Posterior cingulate gyrus (tissue), 11 donors: ENCODE results near the gene CBR3.

ENCODE experiments used
- DNase-seq, 10 donors: peaks; one replicate each; pipeline versions ENCODE4 v3.0.0 to v3.0.0-alpha.2; 2020 to 2021; ENCODE audit warnings: mixed read lengths in 3 of 10
- intact Hi-C: fragments of 100-400 bp; cut with DNase I; formaldehyde crosslinking; loops from one replicate; pipeline ENCODE4 v1.15.1; 2023

Gene CBR3

DNA sequence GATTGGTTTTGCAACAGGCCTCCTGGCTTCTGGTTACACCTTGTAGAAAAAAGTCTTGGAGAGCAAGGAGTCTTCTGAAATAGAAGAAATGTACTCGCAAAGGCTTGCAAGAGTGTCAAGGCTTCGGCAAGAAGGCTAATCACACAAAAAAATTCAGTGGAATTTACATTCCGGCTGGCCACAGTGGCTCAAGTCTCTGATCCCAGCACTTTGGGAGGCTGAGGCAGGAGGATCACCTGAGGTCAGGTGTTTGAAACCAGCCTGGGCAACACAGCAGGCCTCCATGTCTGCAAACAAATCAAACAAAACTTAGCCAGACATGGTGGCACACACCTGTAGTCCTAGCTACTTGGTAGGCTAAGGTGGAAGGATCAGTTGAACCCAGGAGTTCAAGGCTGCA, 14.0 kb downstream of the CBR3 start:
- peak in 1 of 10 donors; percentile 12 for DNase-seq
- intact Hi-C loops = no loop called here

DNA sequence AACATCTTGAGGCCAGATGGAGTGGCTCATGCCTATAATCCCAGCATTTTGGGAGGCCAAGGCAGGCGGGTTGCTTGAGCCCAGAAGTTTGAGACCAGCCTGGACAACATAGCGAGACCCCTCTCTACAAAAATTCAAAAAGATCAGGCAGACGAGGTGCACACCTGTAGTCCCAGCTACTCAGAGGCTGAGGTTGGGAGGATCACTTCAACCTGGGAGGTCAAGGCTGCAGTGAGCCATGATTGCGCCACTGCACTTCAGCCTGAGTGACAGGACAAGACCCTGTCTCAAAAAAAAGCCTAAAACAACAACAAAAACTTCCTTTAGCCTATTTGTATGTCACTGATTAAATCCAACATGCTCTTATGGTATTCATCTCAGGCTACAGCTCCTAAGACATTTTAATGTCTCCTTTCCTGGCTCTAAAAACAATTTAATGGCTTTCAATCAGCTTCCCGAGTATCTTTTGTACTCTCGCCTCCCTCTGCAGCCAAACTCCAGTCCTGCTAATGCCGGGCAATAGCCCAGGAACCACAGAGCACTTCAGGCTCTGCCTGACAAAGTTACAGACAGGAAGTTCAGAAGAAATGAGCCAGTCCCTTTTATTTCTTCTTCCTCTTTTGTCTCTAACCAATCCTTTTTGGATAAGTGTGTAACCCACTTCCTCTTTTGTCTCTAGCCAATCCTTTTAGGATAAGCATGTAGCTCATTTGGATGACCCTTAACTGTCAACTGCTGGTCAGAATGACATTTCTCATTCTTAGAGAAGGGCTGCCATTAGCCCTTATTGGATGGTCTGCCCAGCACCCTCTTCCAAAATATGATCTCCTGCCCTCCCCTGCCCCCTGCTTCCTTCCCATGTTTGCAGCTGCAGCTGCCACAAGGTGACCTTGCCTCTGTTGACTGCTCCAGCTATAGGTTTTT, 15.2 kb downstream of the CBR3 start:
- intact Hi-C loops = no loop called here
- peak in 3 of 10 donors; percentile 29 to 79 (median 67) for DNase-seq

DNA sequence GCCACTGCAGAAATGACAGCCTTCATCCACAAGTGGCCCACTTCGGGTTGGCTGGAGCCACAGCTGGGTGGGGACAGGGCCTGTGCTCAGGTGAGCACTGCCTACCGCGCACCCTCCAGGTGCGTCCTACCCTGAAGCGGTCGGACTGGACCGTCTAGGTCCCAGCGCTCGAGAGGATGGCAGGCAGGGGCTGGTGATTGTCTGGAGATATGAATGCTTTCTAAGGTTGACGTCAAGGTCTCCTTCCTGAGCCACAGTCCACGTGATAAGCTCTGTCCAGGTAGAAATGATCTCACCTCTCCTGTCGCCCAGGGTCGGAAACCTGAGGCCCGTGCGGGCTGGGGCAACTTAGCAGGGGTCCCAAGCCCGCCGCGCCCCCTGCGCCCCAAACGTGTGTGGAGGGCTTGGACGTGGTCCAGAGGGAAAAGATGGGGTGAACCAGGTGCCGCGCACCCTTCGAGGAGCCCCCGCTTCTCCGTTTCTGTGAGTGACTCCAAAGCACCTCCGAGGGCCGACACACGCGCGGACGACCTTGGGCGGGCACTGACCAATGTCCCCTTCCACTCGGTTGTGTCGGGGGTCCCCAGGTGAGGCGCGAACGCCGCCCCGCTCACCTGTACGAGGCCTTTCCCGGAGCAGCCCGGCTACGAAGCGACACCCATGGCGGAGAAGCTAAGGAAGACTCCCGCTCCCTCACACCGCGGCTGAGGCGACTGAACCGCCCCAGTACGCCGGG, 20.9 kb downstream of the CBR3 start:
- intact Hi-C loops = no loop called here

DNA sequence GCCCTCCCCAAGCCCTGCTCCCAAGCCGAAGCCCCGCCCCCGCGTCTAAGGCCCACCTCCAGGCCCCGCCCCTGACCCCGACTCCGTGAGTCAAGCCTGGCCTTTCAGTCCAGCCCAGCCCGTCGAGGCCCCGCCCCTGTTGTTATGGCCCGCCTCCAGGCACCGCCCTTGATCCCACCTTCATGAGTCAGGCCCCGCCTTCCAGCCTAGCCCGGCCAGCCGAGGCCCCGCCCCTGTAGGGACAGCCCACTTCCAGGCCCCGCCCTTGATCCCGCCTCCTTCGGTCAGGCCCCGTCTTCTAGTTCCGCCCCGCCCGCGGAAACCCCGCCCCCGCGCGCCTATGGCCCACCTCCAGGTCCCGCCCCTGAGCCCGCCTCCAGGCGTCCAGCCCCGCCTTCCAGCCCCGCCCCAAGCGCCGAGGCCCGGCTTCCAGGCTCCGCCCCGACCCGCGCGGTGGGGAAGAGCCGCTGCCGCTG, 21.5 kb downstream of the CBR3 start:
- DNase-seq = peak; percentile 99 to 100 (median 100)
- intact Hi-C loops = no loop called here

More for the DNA sequence above, 20.9 kb downstream of the CBR3 start:
- peak in 1 of 10 donors; percentile 78 for DNase-seq

DNA sequence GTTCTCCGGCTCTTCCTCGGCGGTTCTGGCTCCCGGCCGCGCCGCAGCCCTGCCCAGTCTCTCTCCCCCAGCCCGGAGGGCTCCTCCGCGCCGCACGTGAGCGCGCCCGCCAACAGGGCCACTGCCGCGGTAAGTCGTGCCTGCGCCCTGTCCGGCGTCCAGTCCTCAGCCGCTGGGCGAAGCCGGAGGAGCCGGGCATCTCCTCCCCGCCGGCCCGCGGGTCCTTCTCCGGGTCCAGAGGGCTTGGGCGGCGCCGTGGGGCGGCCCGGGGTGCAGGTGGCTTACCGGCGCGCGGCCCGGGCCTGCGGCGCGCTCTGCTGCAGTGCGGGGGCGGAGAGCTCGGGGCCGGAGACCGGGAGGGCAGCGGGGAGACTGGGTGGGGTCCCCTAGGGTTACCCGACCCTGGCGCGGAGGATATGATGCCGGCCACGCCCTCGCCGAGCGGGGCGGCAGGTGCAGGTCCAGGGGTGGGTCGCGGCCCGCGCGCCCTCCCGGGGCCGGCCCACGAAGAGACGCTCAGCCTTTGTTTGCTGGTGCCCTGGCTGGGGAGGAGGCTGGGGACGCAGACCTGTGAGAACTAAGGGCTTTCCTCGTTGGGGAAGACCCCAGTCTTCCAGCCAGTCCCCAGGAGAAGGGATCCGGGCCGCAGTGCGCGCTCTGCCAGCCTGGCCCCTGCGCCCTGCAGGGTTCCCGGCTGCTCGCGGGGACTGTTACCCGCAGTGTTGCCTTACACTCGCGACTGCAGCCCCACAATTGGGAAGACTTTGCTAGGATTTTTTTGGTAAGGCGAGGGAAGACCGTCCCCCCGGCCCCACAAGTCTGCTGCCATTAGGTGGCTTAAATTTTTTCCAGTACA, 22.2 kb downstream of the CBR3 start, which contains the start of gene DOP1B:
Gene DOP1B, plus strand, starts transcription at position 10 of the 856 bp plus-strand sequence. CDS start 7,910 bp downstream, outside the sequence.
- intact Hi-C loops = no loop called here
- peak in 2 of 10 donors; percentile 17 to 87 for DNase-seq

DNA sequence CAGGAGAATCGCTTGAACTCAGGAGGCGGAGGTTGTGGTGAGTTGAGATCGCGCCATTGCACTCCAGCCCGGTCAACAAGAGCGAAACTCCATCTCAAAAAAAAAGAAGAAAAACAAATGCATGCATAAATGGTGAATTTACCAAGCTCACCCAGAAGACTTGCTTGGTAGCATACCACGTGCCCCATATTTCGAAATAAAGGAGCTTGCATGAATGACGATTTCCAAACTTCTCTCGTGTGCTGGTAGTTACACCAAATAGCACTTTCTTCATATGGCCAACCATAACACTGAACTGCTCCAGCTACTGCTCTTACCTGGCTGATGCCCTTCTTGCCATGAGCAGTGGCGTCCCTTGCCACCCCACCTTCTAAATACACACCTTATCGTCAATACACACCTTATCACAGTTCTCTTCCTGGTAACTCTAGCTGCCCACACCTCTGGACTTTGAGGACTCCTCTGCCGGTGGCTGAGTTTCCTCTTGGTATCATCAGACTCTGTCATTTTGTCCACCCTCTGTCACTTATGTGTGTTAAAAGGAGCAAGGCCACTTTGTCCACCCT, 24.6 kb downstream of the CBR3 start:
- intact Hi-C loops = no loop called here
- peak in 1 of 10 donors; percentile 13 for DNase-seq

DNA sequence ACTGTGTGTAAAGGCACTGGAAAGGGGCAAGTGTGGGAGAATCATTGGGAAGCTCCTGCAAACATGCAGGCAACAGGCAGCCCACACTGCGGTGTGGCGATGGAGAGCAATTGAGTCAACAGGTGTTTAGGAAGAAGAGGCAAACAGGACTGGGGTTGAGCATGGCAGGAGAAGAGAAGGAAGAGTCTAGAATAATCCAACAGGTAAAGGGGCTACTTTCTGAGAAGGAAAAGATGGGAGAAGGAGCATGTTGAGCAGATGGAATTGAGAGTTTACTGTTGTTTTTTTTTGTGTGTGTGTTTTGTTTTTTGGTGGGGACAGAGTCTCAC, 25.9 kb downstream of the CBR3 start:
- intact Hi-C loops = no loop called here

DNA sequence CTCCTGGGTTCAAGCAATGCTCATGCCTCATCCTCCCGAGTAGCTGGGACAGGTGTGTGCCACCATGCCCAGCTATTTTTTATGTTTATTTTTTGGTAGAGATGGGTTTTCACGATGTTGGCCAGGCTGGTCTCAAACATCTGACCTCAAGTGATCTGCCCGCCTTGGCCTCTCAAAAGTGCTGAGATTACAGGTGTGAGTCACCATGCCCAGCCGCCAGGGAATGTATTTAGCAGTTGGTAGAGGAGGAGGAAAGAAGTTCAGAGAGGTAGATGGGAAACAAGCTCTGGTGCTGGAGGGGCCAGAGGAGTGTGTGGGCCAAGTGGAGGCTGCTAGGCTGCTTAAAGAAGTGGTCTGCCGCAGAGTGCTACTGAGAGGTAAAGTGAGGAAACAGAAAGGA, 27.8 kb downstream of the CBR3 start:
- intact Hi-C loops = no loop called here
- peak in 1 of 10 donors; percentile 37 for DNase-seq

More for the DNA sequence above, 25.9 kb downstream of the CBR3 start:
- no peak for DNase-seq

DNA sequence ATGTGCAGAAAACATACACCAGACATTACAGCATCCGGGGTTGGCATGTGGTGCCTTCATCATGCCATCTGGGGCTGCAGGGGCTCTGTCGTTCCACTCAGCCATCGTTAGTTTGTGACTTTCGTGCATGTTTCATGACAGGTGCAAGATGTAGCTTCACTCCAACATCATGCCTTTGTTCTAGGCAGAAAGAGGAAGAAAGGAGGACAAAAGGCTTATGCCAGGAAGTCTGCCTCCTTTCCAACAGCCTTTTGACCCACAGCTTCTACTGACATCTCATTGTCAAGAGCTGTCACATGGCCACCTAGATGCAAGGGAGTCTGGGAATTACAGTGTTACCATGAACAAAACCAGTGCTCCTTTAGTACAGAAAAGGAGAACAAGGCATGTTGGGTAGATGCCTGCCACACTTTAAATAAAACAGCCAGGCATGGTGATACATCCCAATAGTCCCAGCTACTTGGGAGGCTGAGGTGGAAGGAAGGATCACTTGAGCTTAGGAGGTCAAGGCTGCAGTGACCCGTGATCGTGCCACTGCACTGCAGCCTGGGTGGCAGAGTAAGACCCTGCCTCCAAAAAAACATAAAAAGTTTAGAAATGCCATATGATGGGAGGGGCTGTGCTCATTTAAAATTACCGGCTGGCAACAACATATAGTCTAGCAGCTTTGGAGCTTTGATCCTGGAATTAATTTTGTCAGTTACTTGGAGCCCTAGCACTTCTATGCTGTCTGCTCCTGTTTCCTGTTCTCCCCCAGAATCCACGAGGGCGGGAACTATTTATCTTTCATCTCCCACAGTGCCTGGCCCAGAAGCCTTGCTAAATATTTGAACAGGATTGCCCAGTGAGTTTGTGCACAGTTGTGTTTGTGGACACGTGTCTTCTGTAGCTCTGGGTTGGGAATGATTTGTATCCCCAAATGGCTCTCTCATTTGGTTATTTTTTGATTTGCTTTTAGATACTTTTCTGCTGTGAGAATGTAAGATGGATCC, 29.2 kb downstream of the CBR3 start:
- peak in 1 of 10 donors; percentile 17 for DNase-seq
- intact Hi-C loops = no loop called here

DNA sequence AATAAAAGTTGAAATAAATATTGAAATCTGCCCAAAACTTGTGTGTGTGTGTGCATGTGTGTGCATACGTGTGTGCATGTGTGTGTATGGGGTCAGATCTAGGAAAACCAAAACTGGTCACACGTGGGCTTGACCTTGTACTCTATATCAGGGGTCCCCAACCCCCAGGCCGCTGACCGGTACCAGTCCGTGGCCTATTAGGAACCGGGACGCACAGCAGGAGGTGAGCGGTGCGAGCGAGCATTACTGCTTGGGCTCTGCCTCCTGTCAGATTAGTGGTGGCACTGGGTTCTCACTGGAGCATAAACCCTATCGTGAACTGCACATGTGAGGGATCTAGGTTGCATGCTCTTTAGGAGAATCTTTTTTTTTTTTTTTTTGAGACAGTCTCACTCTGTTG, 30.5 kb downstream of the CBR3 start:
- intact Hi-C loops = no loop called here
- DNase-seq = peak in 2 of 10 donors; percentile 44 to 57

DNA sequence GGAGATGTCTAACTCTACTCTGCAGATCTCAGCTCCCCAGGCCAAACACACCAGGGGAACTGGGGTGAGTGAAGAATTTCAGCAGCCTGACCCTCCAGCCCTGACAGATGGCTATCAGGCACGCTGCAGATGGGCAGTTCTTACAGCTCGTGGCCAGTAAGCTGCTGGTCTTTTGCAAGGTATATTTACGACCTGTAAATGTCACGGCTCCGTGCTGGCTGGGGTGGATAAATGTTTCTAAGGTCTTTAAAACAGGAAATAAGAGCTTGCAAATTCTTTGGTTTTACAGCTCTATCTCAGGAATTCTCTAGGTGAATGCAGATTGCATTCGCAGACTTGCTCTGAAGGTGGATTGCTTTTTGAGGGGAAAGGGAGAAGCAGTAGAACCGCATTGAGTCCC, 31.8 kb downstream of the CBR3 start:
- intact Hi-C loops = no loop called here
- peak in 1 of 10 donors; percentile 21 for DNase-seq

DNA sequence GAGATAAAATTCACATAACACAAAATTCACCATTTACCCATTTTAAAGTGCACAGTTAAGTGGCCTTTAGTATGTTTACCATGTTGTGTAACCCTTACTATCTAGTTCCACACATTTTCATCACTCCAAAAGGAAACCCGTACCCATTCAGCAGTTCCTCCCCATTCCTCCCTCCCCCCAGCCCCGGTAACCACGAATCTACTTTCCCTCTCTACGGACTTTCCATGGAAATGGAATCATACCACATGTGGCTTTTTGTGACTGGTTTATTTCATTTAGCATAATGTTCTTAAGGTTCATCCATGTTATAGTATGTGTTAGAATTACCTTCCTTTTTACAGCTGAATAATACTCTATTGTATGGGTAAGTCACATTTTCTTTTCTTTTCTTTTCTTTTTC, 32.7 kb downstream of the CBR3 start:
- intact Hi-C loops = no loop called here
- DNase-seq = no peak

DNA sequence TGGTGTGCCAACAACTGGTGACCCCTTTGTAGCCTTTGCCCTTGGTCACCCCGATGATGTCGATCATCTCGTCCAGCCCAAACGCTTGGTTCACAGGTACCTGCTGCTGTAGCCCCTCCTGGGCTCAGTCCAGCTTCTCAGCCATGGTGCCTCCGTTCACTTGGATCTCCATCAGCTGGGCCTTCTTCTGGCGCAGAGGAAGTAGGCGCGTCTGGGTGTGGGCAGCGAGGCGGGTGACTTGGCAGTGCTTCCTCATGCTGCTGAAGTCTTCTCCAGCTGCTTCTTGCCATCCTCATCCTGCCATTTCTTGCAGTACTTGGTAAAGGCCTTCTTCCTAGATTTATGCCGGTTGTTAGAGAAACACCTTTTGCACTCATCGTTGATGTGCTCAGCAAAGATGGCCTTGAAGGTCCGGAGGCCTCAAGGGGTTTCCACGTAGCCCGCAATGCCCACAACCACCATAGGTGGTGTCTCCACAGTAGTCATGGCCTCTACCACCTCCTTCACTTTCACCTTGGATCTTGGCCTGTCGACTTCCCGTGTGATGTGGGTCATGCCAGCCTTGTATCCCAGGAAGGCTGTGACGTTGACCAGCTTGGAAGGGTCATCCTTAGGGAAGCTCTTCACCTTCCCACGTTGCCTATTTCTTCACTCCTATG, 34.7 kb downstream of the CBR3 start:
- DNase-seq = peak in 5 of 10 donors; percentile 38 to 90 (median 81)
- intact Hi-C loops = no loop called here

DNA sequence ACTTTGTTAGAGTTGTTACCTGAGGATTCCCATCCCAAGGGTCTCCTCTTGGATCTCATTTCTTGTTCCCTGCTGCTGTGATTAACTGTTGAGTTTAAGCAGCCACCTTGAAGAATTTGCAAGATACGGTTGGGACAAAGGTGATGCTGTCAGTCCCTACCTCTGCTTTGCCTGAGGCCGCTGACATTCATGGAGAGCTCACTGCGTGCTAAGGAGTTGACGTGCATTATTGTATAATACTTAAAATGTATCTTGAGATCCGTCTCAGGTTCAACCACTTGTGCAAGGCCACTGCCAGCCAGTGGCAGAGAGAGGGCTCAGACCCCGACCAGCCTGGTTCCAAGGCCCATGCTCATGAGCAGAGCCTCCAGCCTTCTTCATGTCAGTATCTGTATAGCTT, 35.9 kb downstream of the CBR3 start:
- intact Hi-C loops = no loop called here
- DNase-seq = peak in 1 of 10 donors; percentile 16

DNA sequence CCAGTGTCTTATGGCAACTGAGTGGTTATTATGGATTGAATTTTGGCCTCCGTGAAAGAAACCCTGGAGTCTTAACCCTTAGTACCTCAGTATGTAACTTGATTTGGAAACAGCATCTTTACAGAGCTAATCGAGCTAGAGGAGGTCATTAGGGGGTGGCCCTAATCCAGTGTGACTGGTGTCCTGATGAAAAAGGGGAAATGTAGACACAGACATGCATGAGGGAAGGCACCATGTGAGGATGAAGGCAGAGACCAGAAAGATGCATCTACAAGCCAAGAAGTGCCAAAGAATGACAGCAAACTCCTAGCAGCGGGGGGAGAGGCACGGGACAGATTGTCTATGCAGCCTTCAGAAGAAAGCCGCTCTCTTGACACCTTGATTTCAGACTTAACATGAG, 36.5 kb downstream of the CBR3 start:
- DNase-seq = peak in 1 of 10 donors; percentile 19
- intact Hi-C loops = no loop called here

DNA sequence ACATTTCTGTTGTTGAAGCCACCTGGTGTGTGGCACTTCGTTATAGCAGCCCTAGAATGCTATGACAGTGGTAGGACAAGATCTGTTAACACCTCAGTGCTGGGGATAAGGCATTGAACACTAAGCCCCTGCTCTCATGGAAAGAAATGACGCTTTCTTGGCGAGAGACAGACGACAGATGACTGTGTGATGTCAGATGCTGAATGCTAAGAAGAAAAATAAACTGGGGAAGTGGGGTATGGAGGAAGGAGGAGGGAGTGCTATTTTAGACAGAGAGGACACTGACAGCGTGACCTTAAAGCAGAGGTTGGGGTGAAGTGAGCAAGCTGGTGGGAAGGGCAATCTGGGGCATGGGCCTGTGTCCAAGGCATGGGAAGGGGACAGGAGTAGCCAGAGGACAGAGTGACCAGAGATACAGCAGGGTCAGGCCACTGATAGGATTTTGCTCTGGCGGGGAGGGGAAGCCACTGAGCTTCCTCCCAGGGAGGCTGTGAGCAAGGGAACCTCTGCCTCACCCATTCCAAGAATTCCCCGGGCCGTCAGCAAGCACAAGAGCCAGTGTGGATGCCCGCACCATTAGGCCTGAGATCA, 37.0 kb downstream of the CBR3 start:
- DNase-seq = peak in 1 of 10 donors; percentile 66
- intact Hi-C loops = no loop called here

DNA sequence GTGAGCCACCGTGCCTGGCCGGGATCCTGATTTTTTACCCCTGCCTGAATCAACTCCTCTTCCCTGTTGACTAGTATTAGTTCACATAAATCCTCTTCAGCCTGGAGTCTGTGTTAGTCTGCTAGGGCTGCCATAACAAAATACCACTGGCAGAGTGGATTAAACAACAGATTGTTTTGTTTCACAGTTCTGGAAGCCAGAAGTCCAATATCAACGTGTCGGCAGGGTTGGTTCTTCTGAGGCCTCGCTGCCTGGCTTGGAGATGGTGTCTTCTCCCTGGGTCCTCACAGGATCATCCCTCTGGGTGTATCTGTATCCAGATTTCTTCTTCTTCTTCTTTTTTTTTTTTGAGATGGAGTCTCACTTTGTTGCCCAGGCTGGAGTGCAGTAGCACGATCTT, 39.9 kb downstream of the CBR3 start:
- intact Hi-C loops = no loop called here
- DNase-seq = peak in 1 of 10 donors; percentile 43
